Adipose tissue (tissue), 3 donors: ENCODE measurements around the gene TPPP3. TPM values are rescaled to one million over a fixed set of nuclear protein-coding genes. Genes with fewer than 3 reads are reported as not detected.
A peak's percentile ranks its signal among the peaks of the same experiment; 100 is the strongest.

Source experiments
- H3K27ac ChIP-seq: one replicate; pipeline ENCODE4 v1.5.1; 2013; ENCODE audit warnings: low read depth, low read length
- WGBS, 3 donors: extraction: QIAGEN DNeasy Blood & Tissue Kit; methylation state at CpG; one replicate each; pipeline ENCODE4 v1.1.7; 2013; 5-methylcytosine and 5-hydroxymethylcytosine counted together
- polyA plus RNA-seq, 3 donors: library from polyadenylated mRNA; stranded (reverse); fragments of 200-250 nt; gene quantifications; one replicate each; pipeline ENCODE4 v1.2.3, GENCODE V29; 2013
- donor health status: healthy with polysubstance abuse.
- donor health status: Bipolar disorder and iron deficiency.
- donor health status: healthy.

Gene TPPP3
- polyA plus RNA-seq, 3 donors: 11.1 to 33.7 (median 16.8) TPM

GRCh38 chr16:67411339-67411738, 18.0 kb upstream of the TPPP3 start:
- WGBS, 3 donors: 88 to 94% (median 89%) methylated on average over 3 of the region's 3 CpGs

GRCh38 chr16:67409631-67410030, 16.3 kb upstream of the TPPP3 start:
- H3K27ac ChIP-seq: no peak overlapping the region
- WGBS, 3 donors: 49 to 94% (median 85%) methylated on average over 9 of the region's 9 CpGs

More at GRCh38 chr16:67411339-67411738, 18.0 kb upstream of the TPPP3 start:
- no peak overlapping the region for H3K27ac ChIP-seq

GRCh38 chr16:67407788-67408452, 14.6 kb upstream of the TPPP3 start:
- 78 to 83% (median 81%) methylated on average over 6 of the region's 6 CpGs for WGBS, 3 donors
- H3K27ac ChIP-seq: no peak overlapping the region

- no peak overlapping the region for H3K27ac ChIP-seq
- WGBS, 3 donors: 79 to 93% (median 91%) methylated on average over 7 of the region's 7 CpGs
Measured at GRCh38 chr16:67407176-67407787, 14.0 kb upstream of the TPPP3 start.

- 53 to 80% (median 63%) methylated on average over 18 of the region's 18 CpGs for WGBS, 3 donors
- H3K27ac ChIP-seq: no peak overlapping the region
Measured at GRCh38 chr16:67406111-67406971, 13.0 kb upstream of the TPPP3 start.

GRCh38 chr16:67405336-67405735, 12.0 kb upstream of the TPPP3 start:
- no peak overlapping the region for H3K27ac ChIP-seq
- WGBS, 3 donors: 83 to 95% (median 84%) methylated on average over 8 of the region's 8 CpGs

GRCh38 chr16:67404740-67405226, 11.5 kb upstream of the TPPP3 start:
- H3K27ac ChIP-seq: no peak overlapping the region

GRCh38 chr16:67403976-67404555, 10.8 kb upstream of the TPPP3 start:
- H3K27ac ChIP-seq: no peak overlapping the region

More at GRCh38 chr16:67404740-67405226, 11.5 kb upstream of the TPPP3 start:
- WGBS, 3 donors: 60 to 94% (median 85%) methylated on average over 5 of the region's 5 CpGs

GRCh38 chr16:67400901-67401300, 7.6 kb upstream of the TPPP3 start:
- 95% methylated on average over 14 of the region's 14 CpGs for WGBS, 3 donors
- H3K27ac ChIP-seq: no peak overlapping the region

More at GRCh38 chr16:67403976-67404555, 10.8 kb upstream of the TPPP3 start:
- 62 to 76% (median 75%) methylated on average over 12 of the region's 12 CpGs for WGBS, 3 donors

- 72 to 81% (median 76%) methylated on average over 17 to 19 of the region's 19 CpGs for WGBS, 3 donors
- no peak overlapping the region for H3K27ac ChIP-seq
Measured at GRCh38 chr16:67399749-67400704, 6.7 kb upstream of the TPPP3 start.

GRCh38 chr16:67399218-67399733, 6.0 kb upstream of the TPPP3 start:
- no peak overlapping the region for H3K27ac ChIP-seq
- 29 to 30% (median 30%) methylated on average over 42 of the region's 42 CpGs for WGBS, 3 donors

- WGBS, 3 donors: 86 to 92% (median 89%) methylated on average over 19 of the region's 19 CpGs
- H3K27ac ChIP-seq: no peak overlapping the region
Measured at GRCh38 chr16:67398546-67399217, 5.4 kb upstream of the TPPP3 start.

GRCh38 chr16:67397812-67398545, 4.7 kb upstream of the TPPP3 start:
- no peak overlapping the region for H3K27ac ChIP-seq
- 81 to 87% (median 86%) methylated on average over 22 of the region's 22 CpGs for WGBS, 3 donors

- WGBS, 3 donors: 56 to 81% (median 65%) methylated on average over 14 to 15 of the region's 15 CpGs
- peak overlapping the region; percentile 19 for H3K27ac ChIP-seq
Measured at GRCh38 chr16:67397036-67397801, 3.9 kb upstream of the TPPP3 start.

GRCh38 chr16:67396159-67397035, 3.1 kb upstream of the TPPP3 start:
- WGBS, 3 donors: 22 to 45% (median 37%) methylated on average over 30 to 31 of the region's 31 CpGs
- H3K27ac ChIP-seq: peak overlapping the region; percentile 19
